Right ventricle myocardium superior (tissue), 1 donor: Measurements from ENCODE around the gene ITGA11. TPM values are rescaled to one million over a fixed set of nuclear protein-coding genes. Genes with fewer than 3 reads are reported as not detected.

Experiments
- ATAC-seq: fragments of 200-7000 bp; cut with Tn5 transposase; one replicate; pipeline ENCODE4 v1.9.1; 2020; ENCODE audit warnings: mild to moderate bottlenecking; ENCODE audit not compliant: poor library complexity
- DNase-seq: peaks from one replicate; pipeline ENCODE4 v3.0.0-alpha.2; 2020
- intact Hi-C: fragments of 100-400 bp; cut with DNase I; formaldehyde crosslinking; loops from one replicate; pipeline ENCODE4 v1.11.2; 2022
- total RNA-seq: library from RNA; stranded (reverse); fragmentation: NEBNext Ultra II Directional; extraction: Animal tissue kit (Norgen Biotek cat#: 25700); gene quantifications from one replicate; pipeline ENCODE4 v1.2.1, GENCODE V29; 2021
- donor health status: DM: no; HTN: yes; CAD: no; lungs with severe emphysema.

ITGA11 gene
- total RNA-seq, 1 donor from 2014 or later = 32.2 TPM

GRCh38 chr15:68295014-68295805, 136.8 kb downstream of the ITGA11 start:
- intact Hi-C loops = no loop called here
- ATAC-seq = no peak

GRCh38 chr15:68292967-68293366, 139.0 kb downstream of the ITGA11 start:
- DNase-seq (no peak), ATAC-seq (no peak)
- intact Hi-C loops = no loop called here

More at GRCh38 chr15:68295014-68295805, 136.8 kb downstream of the ITGA11 start:
- DNase-seq = no peak

GRCh38 chr15:68292157-68292781, 139.7 kb downstream of the ITGA11 start:
- DNase-seq (no peak), ATAC-seq (no peak)
- intact Hi-C loops = no loop called here

DNA sequence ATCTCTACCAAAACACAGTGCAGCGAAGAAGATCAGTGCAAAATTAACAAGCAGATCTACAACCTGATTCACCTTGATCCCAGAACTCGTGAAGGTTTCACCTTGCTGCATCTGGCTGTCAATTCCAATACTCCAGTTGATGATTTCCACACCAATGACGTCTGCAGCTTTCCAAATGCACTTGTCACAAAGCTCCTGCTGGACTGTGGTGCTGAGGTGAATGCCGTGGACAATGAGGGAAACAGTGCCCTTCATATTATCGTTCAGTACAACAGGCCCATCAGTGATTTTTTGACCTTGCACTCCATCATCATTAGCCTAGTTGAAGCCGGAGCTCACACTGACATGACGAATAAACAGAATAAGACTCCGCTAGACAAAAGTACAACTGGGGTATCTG, 141.2 kb downstream of the ITGA11 start:
- peak; percentile 45 for ATAC-seq
- intact Hi-C loops = no loop called here
- no peak for DNase-seq

DNA sequence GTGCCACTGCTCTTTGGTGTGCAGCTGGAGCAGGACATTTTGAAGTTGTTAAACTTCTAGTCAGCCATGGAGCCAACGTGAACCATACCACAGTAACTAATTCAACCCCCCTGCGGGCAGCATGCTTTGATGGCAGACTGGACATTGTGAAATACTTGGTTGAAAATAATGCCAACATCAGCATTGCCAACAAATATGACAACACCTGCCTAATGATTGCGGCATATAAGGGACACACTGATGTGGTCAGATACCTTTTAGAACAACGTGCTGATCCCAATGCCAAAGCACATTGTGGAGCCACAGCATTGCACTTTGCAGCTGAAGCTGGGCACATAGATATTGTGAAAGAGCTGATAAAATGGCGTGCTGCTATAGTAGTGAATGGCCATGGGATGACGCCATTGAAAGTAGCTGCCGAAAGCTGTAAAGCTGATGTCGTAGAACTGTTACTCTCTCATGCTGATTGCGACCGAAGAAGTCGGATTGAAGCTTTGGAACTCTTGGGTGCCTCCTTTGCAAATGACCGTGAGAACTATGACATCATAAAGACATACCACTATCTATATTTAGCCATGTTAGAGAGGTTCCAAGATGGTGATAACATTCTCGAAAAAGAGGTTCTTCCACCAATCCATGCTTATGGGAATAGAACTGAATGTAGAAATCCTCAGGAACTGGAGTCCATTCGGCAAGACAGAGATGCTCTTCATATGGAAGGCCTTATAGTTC, 142.2 kb downstream of the ITGA11 start:
- intact Hi-C loops = no loop called here
- DNase-seq (no peak), ATAC-seq (peak; percentile 67)

- intact Hi-C loops = no loop called here
- ATAC-seq (no peak), DNase-seq (no peak)
Observed at GRCh38 chr15:68289057-68289456, 142.9 kb downstream of the ITGA11 start.

GRCh38 chr15:68286256-68286655, 145.7 kb downstream of the ITGA11 start:
- intact Hi-C loops = no loop called here
- DNase-seq (no peak), ATAC-seq (no peak)

GRCh38 chr15:68285259-68285980, 146.5 kb downstream of the ITGA11 start:
- ATAC-seq (no peak), DNase-seq (no peak)
- intact Hi-C loops = no loop called here

GRCh38 chr15:68284616-68285258, 147.2 kb downstream of the ITGA11 start:
- intact Hi-C loops = no loop called here
- ATAC-seq = no peak
- no peak for DNase-seq

DNA sequence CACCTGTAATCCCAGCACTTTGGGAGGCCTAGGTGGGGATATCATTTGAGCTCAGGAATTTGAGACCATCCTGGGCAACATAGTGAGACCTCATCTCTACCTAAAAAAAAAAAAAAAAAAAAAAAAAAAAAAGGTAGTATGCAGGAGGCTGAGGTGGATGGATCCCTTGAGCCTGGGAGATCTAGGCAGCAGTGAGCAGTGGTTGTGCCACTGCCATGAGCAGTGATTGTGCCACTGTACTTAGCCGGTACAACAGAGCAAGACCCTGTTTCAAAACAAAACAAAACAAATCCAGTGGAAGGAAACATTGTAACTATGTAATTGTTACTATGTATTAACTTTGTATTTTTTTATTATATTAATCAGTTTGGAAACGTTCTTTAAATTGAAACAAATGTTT, 148.6 kb downstream of the ITGA11 start:
- no peak for DNase-seq

DNA sequence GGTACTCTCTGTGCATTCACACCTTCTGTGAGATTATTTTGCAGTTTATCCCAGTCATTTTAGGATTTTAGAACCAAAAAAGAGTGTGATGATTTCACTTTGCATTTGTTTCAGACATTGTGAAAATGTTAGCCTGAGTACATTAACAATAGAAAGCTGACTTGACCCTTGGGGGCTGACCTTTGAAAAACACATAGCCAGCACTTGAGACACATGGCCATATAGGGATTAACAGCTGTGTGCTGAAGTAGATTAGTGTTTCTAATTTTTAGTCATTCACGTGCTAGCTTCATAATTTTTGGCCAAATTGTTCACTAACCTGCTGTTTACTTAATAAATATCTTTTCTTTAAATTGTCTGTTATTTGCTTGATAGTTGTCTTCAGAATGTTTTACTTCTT, 151.0 kb downstream of the ITGA11 start:
- no peak for ATAC-seq
- intact Hi-C loops = no loop called here
- no peak for DNase-seq

More for the DNA sequence above, 148.6 kb downstream of the ITGA11 start:
- no peak for ATAC-seq
- intact Hi-C loops = no loop called here

- no peak for DNase-seq
- intact Hi-C loops = no loop called here
- no peak for ATAC-seq
Observed at GRCh38 chr15:68279779-68280753, 151.9 kb downstream of the ITGA11 start.

DNA sequence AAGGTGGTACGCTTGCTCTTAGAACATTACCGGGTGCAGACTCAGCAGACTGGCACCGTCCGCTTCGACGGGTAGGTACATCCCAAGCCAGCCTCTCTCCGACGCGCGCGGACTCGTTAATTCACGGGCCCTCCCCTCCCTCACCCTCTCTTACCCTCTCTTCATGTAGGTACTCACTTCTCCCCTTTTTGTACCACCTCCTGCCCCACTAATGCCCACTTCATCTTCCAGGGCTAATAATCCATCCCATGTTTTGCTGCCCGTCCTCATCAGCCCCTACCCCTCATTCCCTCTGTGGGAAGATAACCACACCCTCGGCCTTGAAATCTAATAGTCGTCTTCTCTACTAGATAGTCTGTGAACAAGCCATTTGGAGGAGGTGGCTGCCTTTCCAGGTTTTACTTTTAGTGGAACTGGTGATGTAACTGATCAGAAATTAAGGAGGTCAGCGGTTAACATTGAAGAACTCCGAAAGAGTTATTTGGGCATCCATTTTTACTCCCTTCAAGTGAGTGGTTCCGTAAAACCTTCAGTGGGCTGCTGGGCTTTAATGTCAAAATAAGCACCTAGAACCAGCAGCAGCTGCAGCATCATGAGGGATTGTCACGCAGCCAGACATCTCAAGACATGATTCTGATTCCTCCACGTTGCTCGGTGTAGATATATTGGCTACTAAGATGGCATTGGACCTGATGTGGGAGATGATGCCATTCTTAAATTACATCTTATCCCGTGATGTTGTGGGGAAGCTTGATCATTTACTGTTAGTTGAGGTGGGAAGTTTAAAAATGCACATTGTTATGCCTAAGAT, 153.2 kb downstream of the ITGA11 start:
- ATAC-seq = no peak
- intact Hi-C loops = no loop called here
- DNase-seq = no peak

GRCh38 chr15:68278345-68278594, 153.7 kb downstream of the ITGA11 start:
- intact Hi-C loops = no loop called here
- DNase-seq (no peak), ATAC-seq (no peak)

DNA sequence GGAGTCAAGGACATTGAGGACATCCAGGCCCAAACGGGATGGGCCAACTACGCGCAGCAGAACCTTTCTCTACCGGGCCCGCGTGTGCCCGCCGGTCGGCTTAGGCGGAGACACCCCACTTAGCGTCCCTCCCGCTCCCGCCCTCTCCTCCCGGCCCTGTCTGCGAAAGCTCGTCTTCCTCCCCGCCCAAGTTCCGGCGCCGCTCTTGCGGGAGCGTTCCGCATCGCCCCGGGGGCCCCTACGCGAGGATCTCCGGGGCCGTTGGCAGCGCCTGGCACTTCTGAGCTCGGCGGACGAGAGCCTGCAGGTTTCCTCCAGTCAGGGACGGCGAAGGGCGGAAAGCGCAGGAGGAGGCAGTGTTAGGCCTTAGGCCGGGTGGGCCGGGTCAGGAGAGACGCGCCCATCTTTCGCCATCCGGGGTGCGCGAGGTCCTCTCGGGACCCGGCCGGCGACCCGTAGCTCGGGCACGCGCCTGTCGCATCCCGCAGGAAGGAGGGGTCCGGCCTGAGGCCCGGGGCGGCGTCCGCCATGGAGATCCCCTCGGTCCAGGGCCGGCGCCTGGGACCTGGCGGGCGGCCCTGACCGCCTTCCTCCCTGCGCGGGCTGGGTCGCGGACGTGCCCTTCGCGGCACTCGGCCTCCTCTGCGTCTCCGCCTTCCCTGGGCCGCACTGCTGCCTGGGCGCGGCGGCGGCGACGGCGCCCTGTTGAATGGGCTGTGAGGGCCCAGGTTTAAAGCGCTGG, 154.2 kb downstream of the ITGA11 start, which contains the start of gene FEM1B:
FEM1B (plus strand) TSS at position 143 of the 742 bp plus-strand sequence. CDS start 673 bp downstream, outside the sequence.
- intact Hi-C loops = no loop called here
- ATAC-seq = peak; percentile 93
- DNase-seq = peak; percentile 94

- DNase-seq (peak; percentile 64), ATAC-seq (peak; percentile 45)
- intact Hi-C loops = no loop called here
Observed at GRCh38 chr15:68277131-68277602, 154.8 kb downstream of the ITGA11 start.
